Coronary artery (tissue), 2 donors: ENCODE data around the gene KCNQ1.

ENCODE experiments used
- DNase-seq: peaks from one replicate; pipeline ENCODE4 v3.0.0-alpha.2; 2017; ENCODE audit warnings: low spot score
- H3K27ac ChIP-seq, 2 donors: fragments of 200-600 bp; sonication (generic); one replicate each; pipeline ENCODE4 v1.5.1; 2016 to 2019
- H3K4me3 ChIP-seq: fragments of 200-600 bp; sonication (generic); 2 replicates; pipeline ENCODE4 v1.5.1; 2016; ENCODE audit warnings: mild to moderate bottlenecking, moderate library complexity
- TF ChIP-seq, protein P1 (sequence below): fragments of 200-600 bp; sonication (generic); IDR thresholded peaks from one replicate; pipeline ENCODE4 v1.5.1; 2019; ENCODE audit warnings: antibody characterized with exemption

Gene KCNQ1

GRCh38 chr11:2524446-2525165, 79.8 kb downstream of the KCNQ1 start:
- TF ChIP-seq, protein P1, sequence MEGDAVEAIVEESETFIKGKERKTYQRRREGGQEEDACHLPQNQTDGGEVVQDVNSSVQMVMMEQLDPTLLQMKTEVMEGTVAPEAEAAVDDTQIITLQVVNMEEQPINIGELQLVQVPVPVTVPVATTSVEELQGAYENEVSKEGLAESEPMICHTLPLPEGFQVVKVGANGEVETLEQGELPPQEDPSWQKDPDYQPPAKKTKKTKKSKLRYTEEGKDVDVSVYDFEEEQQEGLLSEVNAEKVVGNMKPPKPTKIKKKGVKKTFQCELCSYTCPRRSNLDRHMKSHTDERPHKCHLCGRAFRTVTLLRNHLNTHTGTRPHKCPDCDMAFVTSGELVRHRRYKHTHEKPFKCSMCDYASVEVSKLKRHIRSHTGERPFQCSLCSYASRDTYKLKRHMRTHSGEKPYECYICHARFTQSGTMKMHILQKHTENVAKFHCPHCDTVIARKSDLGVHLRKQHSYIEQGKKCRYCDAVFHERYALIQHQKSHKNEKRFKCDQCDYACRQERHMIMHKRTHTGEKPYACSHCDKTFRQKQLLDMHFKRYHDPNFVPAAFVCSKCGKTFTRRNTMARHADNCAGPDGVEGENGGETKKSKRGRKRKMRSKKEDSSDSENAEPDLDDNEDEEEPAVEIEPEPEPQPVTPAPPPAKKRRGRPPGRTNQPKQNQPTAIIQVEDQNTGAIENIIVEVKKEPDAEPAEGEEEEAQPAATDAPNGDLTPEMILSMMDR, result no peak
- no peak overlapping the region for H3K27ac ChIP-seq
- peak; percentile 64 for DNase-seq
- H3K4me3 ChIP-seq, result no peak overlapping the region

GRCh38 chr11:2525166-2525861, 80.5 kb downstream of the KCNQ1 start:
- no peak for DNase-seq
- Histone ChIP-seq H3K4me3 (no peak overlapping the region), H3K27ac (no peak overlapping the region)
- TF ChIP-seq, protein P1, result no peak

GRCh38 chr11:2525941-2526807, 81.4 kb downstream of the KCNQ1 start:
- peak overlapping the region in 1 of 2 donors; percentile 35 for H3K27ac ChIP-seq
- H3K4me3 ChIP-seq, result no peak overlapping the region
- TF ChIP-seq, protein P1, result no peak
- peak; percentile 71 for DNase-seq

DNA sequence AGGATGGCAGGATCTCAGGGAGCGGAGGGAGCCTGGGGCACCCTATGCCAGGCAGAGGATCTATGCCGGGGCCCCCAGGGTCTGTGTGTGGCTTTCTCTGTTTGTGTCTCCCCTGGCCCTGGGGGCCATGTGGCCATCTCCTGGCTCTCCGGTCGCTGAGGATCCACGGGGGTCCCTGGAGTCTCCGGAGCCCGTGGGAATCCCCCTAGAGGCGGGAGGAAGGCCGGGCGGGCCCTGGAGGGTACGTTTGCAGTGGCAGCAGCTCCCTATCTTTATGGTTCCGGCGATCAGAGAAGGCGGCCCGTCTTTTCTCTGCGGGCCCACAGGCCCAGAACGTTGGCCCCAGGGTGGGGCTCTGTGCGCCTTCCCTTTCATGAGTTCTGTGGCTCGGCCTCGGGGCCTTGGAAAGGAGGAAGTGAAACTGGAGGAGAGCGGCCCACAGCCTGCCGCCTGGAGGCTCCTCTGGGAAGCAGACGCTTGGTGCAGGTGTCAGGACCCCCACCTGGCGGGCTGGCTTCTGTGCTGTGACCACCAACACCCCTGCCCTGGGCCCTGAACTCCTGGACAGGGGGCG, 82.1 kb downstream of the KCNQ1 start:
- DNase-seq, result peak; percentile 72
- TF ChIP-seq, protein P1, result no peak
- peak overlapping the region in 1 of 2 donors; percentile 35 for H3K27ac ChIP-seq
- no peak overlapping the region for H3K4me3 ChIP-seq

- Histone ChIP-seq H3K27ac (no peak overlapping the region), H3K4me3 (no peak overlapping the region)
- DNase-seq, result peak; percentile 69
- TF ChIP-seq, protein P1, result no peak
Measured at GRCh38 chr11:2527621-2528291, 82.9 kb downstream of the KCNQ1 start.

- DNase-seq, result peak; percentile 71
- Histone ChIP-seq H3K27ac (no peak overlapping the region), H3K4me3 (no peak overlapping the region)
- TF ChIP-seq, protein P1, result no peak
Measured at GRCh38 chr11:2528301-2529050, 83.7 kb downstream of the KCNQ1 start.
